Ascending aorta (tissue), 2 donors: ENCODE data around the gene PARP14. TPM values are rescaled to one million over a fixed set of nuclear protein-coding genes. Genes with fewer than 3 reads are reported as not detected.
"Not testable (repeated sequence)": the region's sequence is repeated elsewhere in the genome, so short reads cannot be mapped to it uniquely, and the experiment has no call there.

Experiments
- DNase-seq, 2 donors: peaks; one replicate each; pipeline ENCODE4 v3.0.0-alpha.2; 2019; ENCODE audit warnings: low spot score in 2 of 2
- H3K27ac ChIP-seq, 2 donors: fragments of 200-600 bp; sonication (generic); one replicate each; pipeline ENCODE4 v1.5.1; 2016 to 2017; ENCODE audit warnings: mild to moderate bottlenecking in 1 of 2
- H3K27me3 ChIP-seq: fragments of 200-600 bp; sonication (generic); one replicate; pipeline ENCODE4 v1.5.1; 2017
- H3K36me3 ChIP-seq, 2 donors: fragments of 200-600 bp; sonication (generic); one replicate each; pipeline ENCODE4 v1.5.1; 2016
- H3K4me1 ChIP-seq, 2 donors: fragments of 200-600 bp; sonication (generic); one replicate each; pipeline ENCODE4 v1.5.1; 2016 to 2017; ENCODE audit warnings: mild to moderate bottlenecking in 1 of 2
- H3K4me3 ChIP-seq, 2 donors: fragments of 200-600 bp; sonication (generic); one replicate each; pipeline ENCODE4 v1.5.1; 2016 to 2017; ENCODE audit warnings: mild to moderate bottlenecking in 1 of 2
- H3K9me3 ChIP-seq, 2 donors: fragments of 200-600 bp; sonication (generic); one replicate each; pipeline ENCODE4 v1.5.1; 2016
- intact Hi-C: fragments of 100-400 bp; cut with DNase I; formaldehyde crosslinking; loops from one replicate; pipeline ENCODE4 v1.15.1; 2023
- total RNA-seq: library from RNA; depleted of rRNA; stranded (reverse); fragments of >200 nt; gene quantifications from one replicate; pipeline ENCODE4 v1.1.0, GENCODE V29; 2016
- TF ChIP-seq, protein P1 (sequence below), 3 experiments: fragments of 200-600 bp in 2 of 3; fragments of 450-650 bp in 1 of 3; sonication (generic) in 2 of 3; IDR thresholded peaks; one replicate each; pipeline ENCODE4 v1.5.1; 2016 to 2019; ENCODE audit warnings: antibody characterized with exemption in 3 of 3, mild to moderate bottlenecking in 1 of 3, moderate library complexity in 1 of 3

The PARP14 gene
- total RNA-seq, 1 donor from 2014 or later = 58.8 TPM

DNA sequence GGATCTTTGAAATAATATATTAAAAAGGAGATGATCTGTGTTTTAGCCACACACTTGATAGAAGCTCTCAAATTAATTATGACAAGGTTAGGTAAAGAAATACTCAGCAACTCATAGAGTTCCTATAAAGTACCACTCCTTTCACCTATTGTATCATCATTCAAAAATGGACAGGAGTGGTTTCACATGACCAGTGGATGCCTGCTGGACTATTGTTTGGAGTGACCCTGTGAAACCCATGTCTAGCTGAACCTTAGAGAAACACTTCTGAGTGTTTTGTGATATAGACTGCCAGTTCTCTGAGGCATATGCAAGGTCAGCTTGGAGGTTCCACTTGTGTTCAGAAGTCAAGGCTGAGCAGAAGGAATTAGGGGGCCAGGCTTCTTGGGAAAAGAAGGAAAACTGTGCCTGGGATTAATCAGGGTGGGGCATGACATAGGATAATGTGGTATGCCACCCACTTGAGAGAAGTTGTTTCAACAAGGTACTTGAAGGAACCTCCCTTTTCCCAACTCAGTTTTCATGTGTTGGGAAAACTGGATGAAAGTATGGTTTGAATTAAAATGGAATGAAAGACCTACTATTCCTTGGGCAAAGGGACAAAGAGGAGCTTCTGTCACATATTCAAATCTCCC lies 15.4 kb downstream of the PARP14 start:
- intact Hi-C loops = no loop called here
- H3K4me1 ChIP-seq = no peaks in the 10 kb centered on the region
- no peak overlapping the region for H3K27ac ChIP-seq
- no peak overlapping the region for H3K4me3 ChIP-seq
- TF ChIP-seq, protein P1, sequence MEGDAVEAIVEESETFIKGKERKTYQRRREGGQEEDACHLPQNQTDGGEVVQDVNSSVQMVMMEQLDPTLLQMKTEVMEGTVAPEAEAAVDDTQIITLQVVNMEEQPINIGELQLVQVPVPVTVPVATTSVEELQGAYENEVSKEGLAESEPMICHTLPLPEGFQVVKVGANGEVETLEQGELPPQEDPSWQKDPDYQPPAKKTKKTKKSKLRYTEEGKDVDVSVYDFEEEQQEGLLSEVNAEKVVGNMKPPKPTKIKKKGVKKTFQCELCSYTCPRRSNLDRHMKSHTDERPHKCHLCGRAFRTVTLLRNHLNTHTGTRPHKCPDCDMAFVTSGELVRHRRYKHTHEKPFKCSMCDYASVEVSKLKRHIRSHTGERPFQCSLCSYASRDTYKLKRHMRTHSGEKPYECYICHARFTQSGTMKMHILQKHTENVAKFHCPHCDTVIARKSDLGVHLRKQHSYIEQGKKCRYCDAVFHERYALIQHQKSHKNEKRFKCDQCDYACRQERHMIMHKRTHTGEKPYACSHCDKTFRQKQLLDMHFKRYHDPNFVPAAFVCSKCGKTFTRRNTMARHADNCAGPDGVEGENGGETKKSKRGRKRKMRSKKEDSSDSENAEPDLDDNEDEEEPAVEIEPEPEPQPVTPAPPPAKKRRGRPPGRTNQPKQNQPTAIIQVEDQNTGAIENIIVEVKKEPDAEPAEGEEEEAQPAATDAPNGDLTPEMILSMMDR (IDR thresholded peaks at IDR 0.05) = no peak
- H3K27me3 ChIP-seq = no peaks in the 10 kb centered on the region
- no peaks in the 10 kb centered on the region for H3K9me3 ChIP-seq
- DNase-seq = no peak
- H3K36me3 ChIP-seq = peaks cover 57 to 92% of the 10 kb centered on the region in 2 donors

GRCh38 chr3:122697952-122698620 lies 17.4 kb downstream of the PARP14 start:
- H3K9me3 ChIP-seq = no peaks in the 10 kb centered on the region
- H3K27ac ChIP-seq = no peak overlapping the region
- no peaks in the 10 kb centered on the region for H3K4me1 ChIP-seq
- H3K4me3 ChIP-seq = no peak overlapping the region
- no peaks in the 10 kb centered on the region for H3K27me3 ChIP-seq
- DNase-seq = no peak
- TF ChIP-seq, protein P1 (IDR thresholded peaks at IDR 0.05) = no peak
- intact Hi-C loops = no loop called here
- peaks cover 58 to 78% of the 10 kb centered on the region in 2 donors for H3K36me3 ChIP-seq

GRCh38 chr3:122700193-122700592 lies 19.6 kb downstream of the PARP14 start:
- no peaks in the 10 kb centered on the region for H3K4me1 ChIP-seq
- intact Hi-C loops = no loop called here
- no peak overlapping the region for H3K4me3 ChIP-seq
- no peaks in the 10 kb centered on the region for H3K27me3 ChIP-seq
- H3K9me3 ChIP-seq = no peaks in the 10 kb centered on the region
- DNase-seq = no peak
- H3K36me3 ChIP-seq = peaks cover 50 to 59% of the 10 kb centered on the region in 2 donors
- TF ChIP-seq, protein P1 (IDR thresholded peaks at IDR 0.05) = no peak
- H3K27ac ChIP-seq = no peak overlapping the region

DNA sequence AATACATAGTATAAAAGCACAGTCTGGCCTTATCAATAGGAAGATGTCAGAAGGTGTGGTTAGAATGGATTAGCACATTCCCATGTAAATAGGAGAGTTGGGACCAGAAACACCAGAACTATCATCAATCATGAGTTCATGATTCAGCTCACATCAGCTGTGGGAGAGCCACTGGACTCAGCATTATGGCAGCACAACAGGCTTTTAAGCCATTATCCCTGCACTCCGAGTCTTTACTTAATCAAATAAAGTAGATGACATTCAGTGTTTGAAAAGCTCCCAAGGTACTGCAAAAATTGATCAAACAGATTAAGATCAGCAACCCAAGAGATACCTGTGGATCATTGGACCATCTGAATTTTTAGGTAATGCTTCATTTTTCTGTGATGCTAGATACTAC lies 24.7 kb downstream of the PARP14 start:
- DNase-seq = no peak
- no peak overlapping the region for H3K27ac ChIP-seq
- H3K9me3 ChIP-seq = no peaks in the 10 kb centered on the region
- peaks cover 24 to 31% of the 10 kb centered on the region in 2 donors for H3K36me3 ChIP-seq
- H3K4me1 ChIP-seq = no peaks in the 10 kb centered on the region
- intact Hi-C loops = no loop called here
- no peak overlapping the region for H3K4me3 ChIP-seq
- no peaks in the 10 kb centered on the region for H3K27me3 ChIP-seq
- TF ChIP-seq, protein P1 (IDR thresholded peaks at IDR 0.05) = no peak

DNA sequence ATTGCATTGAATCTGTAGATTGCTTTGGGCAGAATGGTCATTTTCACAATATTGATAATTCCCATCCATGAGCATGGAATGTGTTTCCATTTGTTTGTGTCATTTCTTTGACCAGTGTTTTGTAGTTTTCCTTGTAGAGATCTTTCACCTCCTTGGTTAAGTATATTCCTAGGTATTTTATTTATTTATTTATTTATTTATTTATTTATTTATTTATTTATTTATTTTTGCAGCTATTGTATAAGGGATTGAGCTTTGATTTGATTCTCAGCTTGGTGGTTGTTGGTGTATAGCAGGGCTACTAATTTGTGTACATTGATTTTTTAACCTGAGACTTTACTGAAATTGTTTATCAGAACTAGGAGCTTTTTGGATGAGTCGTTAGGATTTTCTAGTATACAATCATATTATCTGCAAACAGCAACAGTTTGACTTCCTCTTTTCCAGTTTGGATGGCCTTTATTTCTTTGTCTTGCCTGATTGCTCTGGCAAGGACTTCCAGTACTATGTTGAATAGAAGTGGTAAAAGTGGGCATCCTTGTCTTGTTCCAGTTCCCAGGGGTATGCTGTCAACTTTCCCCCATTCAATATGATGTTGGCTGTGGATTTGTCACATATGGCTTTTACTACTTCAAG lies 30.1 kb downstream of the PARP14 start:
- intact Hi-C loops, H3K4me3 ChIP-seq, H3K4me1 ChIP-seq, H3K27me3 ChIP-seq, H3K27ac ChIP-seq, DNase-seq, H3K9me3 ChIP-seq: not testable (repeated sequence)
- peaks cover 19 to 44% of the 10 kb centered on the region in 2 donors for H3K36me3 ChIP-seq

GRCh38 chr3:122714273-122714672 lies 33.6 kb downstream of the PARP14 start:
- H3K36me3 ChIP-seq = peaks cover 33 to 63% of the 10 kb centered on the region in 2 donors
- H3K27ac ChIP-seq = no peak overlapping the region
- H3K9me3 ChIP-seq = no peaks in the 10 kb centered on the region
- H3K27me3 ChIP-seq = no peaks in the 10 kb centered on the region
- no peak for DNase-seq
- no peaks in the 10 kb centered on the region for H3K4me1 ChIP-seq
- TF ChIP-seq, protein P1 (IDR thresholded peaks at IDR 0.05) = no peak
- intact Hi-C loops = no loop called here
- H3K4me3 ChIP-seq = no peak overlapping the region
